SK-N-SH (cell line): ENCODE data around the gene KEL. TPM values are rescaled to one million over a fixed set of nuclear protein-coding genes. Genes with fewer than 3 reads are reported as not detected.

Experiments
- CTCF ChIA-PET: fragments of 300-600, 350-600 bp; formaldehyde crosslinking; extraction: SDS; loops from one replicate; lab custom pipeline; 2021; lab: Yijun Ruan, JAX
- POLR2A ChIA-PET: fragments of 350-600 bp; sonication (Branson Sonifier 250); formaldehyde crosslinking; extraction: SDS; loops from one replicate; lab custom pipeline; 2020; ENCODE audit warnings: antibody characterized with exemption, inconsistent platforms; lab: Yijun Ruan, JAX
- DNase-seq: peaks from one replicate; pipeline ENCODE4 v3.0.0; 2012
- H2AFZ ChIP-seq: fragments of 200-600 bp; sonication (generic); 2 replicates; pipeline ENCODE4 v1.8.1; 2016; ENCODE audit warnings: antibody characterized with exemption, mild to moderate bottlenecking, low read depth
- H3F3A ChIP-seq: fragments of 200-600 bp; sonication (generic); replicated peaks from 2 replicates; pipeline ENCODE3; 2016; ENCODE audit warnings: antibody characterized with exemption, mild to moderate bottlenecking; ENCODE audit not compliant: insufficient read depth
- H3K27ac ChIP-seq, 2 experiments: fragments of 200-500 bp in 1 of 2; fragments of 200-600 bp in 1 of 2; sonication (Bioruptor generic) in 1 of 2; sonication (generic), shearing (Covaris generic) in 1 of 2; 2 replicates each; pipeline versions ENCODE4 v1.5.1 to v1.6.1; 2014 to 2016; ENCODE audit warnings: low read depth in 2 of 2, inconsistent platforms in 1 of 2, low read length in 1 of 2, mild to moderate bottlenecking in 1 of 2, mixed read lengths in 1 of 2
- H3K27me3 ChIP-seq: fragments of 200-600 bp; sonication (generic), shearing (Covaris generic); 2 replicates; pipeline ENCODE4 v1.6.1; 2016; ENCODE audit warnings: mixed run types; ENCODE audit not compliant: insufficient read depth
- H3K36me3 ChIP-seq, 2 experiments: fragments of 200-500 bp in 1 of 2; fragments of 200-600 bp in 1 of 2; sonication (Bioruptor generic) in 1 of 2; sonication (generic) in 1 of 2; replicated peaks in 1 of 2; 2 replicates each; pipeline versions ENCODE3 to v1.5.1; 2014 to 2016; ENCODE audit warnings: low read length in 1 of 2, mild to moderate bottlenecking in 1 of 2; ENCODE audit not compliant: insufficient read depth in 2 of 2, control insufficient read depth in 1 of 2
- H3K4me1 ChIP-seq, 2 experiments: fragments of 200-500 bp in 1 of 2; fragments of 200-600 bp in 1 of 2; sonication (Bioruptor generic) in 1 of 2; sonication (generic), shearing (Covaris generic) in 1 of 2; 2 replicates each; pipeline versions ENCODE4 v1.5.1 to v1.6.1; 2014 to 2016; ENCODE audit warnings: low read depth in 1 of 2, low read length in 1 of 2, mixed run types in 1 of 2; ENCODE audit not compliant: insufficient read depth in 2 of 2, control insufficient read depth in 1 of 2
- H3K4me2 ChIP-seq: fragments of 200-600 bp; sonication (generic), shearing (Covaris generic); 2 replicates; pipeline ENCODE4 v1.6.1; 2017; ENCODE audit warnings: mixed run types
- H3K4me3 ChIP-seq, 2 experiments: fragments of 200-500 bp in 1 of 2; fragments of 200-600 bp in 1 of 2; sonication (Bioruptor generic) in 1 of 2; sonication (generic), shearing (Covaris generic) in 1 of 2; 2 replicates each; pipeline versions ENCODE4 v1.5.1 to v1.8.1; 2014 to 2016; ENCODE audit warnings: low read depth in 2 of 2, inconsistent platforms in 1 of 2, low read length in 1 of 2, mild to moderate bottlenecking in 1 of 2, mixed read lengths in 1 of 2, moderate library complexity in 1 of 2
- H3K79me2 ChIP-seq: fragments of 200-600 bp; sonication (generic); 2 replicates; pipeline ENCODE4 v1.8.1; 2017; ENCODE audit warnings: mild to moderate bottlenecking; ENCODE audit not compliant: insufficient read depth
- H3K9ac ChIP-seq: fragments of 200-600 bp; sonication (generic); 2 replicates; pipeline ENCODE4 v1.6.1; 2017; ENCODE audit warnings: mixed run types
- H3K9me2 ChIP-seq: fragments of 200-600 bp; sonication (generic); 2 replicates; pipeline ENCODE4 v1.6.1; 2017; ENCODE audit warnings: mixed run types
- H3K9me3 ChIP-seq: fragments of 200-600 bp; sonication (generic); 2 replicates; pipeline ENCODE4 v1.6.1; 2017; ENCODE audit warnings: mixed run types, mild to moderate bottlenecking, moderate library complexity
- H4K20me1 ChIP-seq: fragments of 200-600 bp; sonication (generic); 2 replicates; pipeline ENCODE4 v1.6.1; 2017; ENCODE audit warnings: mild to moderate bottlenecking, mixed run types; ENCODE audit not compliant: insufficient read depth
- EP300 ChIP-seq, 2 experiments: IDR thresholded peaks; 2 replicates each; pipeline versions ENCODE4 v1.4.0 to v1.6.1; 2012; ENCODE audit warnings: borderline replicate concordance in 1 of 2, low read depth in 1 of 2, low read length in 1 of 2
- EZH2phosphoT487 ChIP-seq: fragments of 200-600 bp; sonication (generic); IDR thresholded peaks from 2 replicates; pipeline ENCODE4 v1.6.1; 2017; ENCODE audit warnings: low read depth, mixed run types, mild to moderate bottlenecking, antibody characterized with exemption, moderate library complexity, borderline replicate concordance
- FOSL2 ChIP-seq: IDR thresholded peaks from 2 replicates; pipeline ENCODE4 v1.4.0; 2012; ENCODE audit warnings: low read depth, mild to moderate bottlenecking, moderate library complexity, borderline replicate concordance
- MEF2A ChIP-seq: IDR thresholded peaks from 2 replicates; pipeline ENCODE4 v1.4.0; 2012; ENCODE audit warnings: low read depth, borderline replicate concordance
- MXI1 ChIP-seq: IDR thresholded peaks from 2 replicates; pipeline ENCODE4 v1.6.1; 2012; ENCODE audit warnings: mild to moderate bottlenecking, low read depth, low read length, improper control_type of control experiment
- NFIC ChIP-seq: IDR thresholded peaks from 2 replicates; pipeline ENCODE4 v1.4.0; 2012; ENCODE audit warnings: borderline replicate concordance
- NRF1 ChIP-seq: IDR thresholded peaks from 2 replicates; pipeline ENCODE4 v1.6.1; 2012; ENCODE audit warnings: low read depth, mild to moderate bottlenecking, low read length
- PBX3 ChIP-seq: IDR thresholded peaks from 2 replicates; pipeline ENCODE4; 2012
- POLR2AphosphoS5 ChIP-seq: IDR thresholded peaks from 2 replicates; pipeline ENCODE4 v1.6.1; 2012; ENCODE audit warnings: low read depth, low read length
- RAD21 ChIP-seq: IDR thresholded peaks from 2 replicates; pipeline ENCODE4 v1.6.1; 2012; ENCODE audit warnings: mild to moderate bottlenecking, low read length
- RFX5 ChIP-seq: IDR thresholded peaks from 2 replicates; pipeline ENCODE4 v1.6.1; 2012; ENCODE audit warnings: mild to moderate bottlenecking, improper control_type of control experiment, low read length
- TEAD4 ChIP-seq: IDR thresholded peaks from 2 replicates; pipeline ENCODE4 v1.4.0; 2012; ENCODE audit warnings: mild to moderate bottlenecking, borderline replicate concordance; ENCODE audit not compliant: insufficient read depth
- WGBS: methylation state at CpG from one replicate; pipeline ENCODE4 v1.1.6; 2017; ENCODE audit warnings: low lambda C conversion rate; 5-methylcytosine and 5-hydroxymethylcytosine counted together
- polyA plus RNA-seq, 3 experiments: library from polyadenylated mRNA; depleted of rRNA; stranded (reverse); fragments of >200 nt; gene quantifications; 2 replicates each; pipeline ENCODE4 v1.2.3, GENCODE V29; 2012
- TF ChIP-seq, protein P1 (sequence below): fragments of 150-350 bp; IDR thresholded peaks from 2 replicates; pipeline ENCODE4 v1.6.1; 2017; ENCODE audit warnings: antibody characterized with exemption, low read length, low read depth, borderline replicate concordance
- TF ChIP-seq, protein P2 (sequence below): fragments of 200-600 bp; sonication (generic); IDR thresholded peaks from 2 replicates; pipeline ENCODE4 v1.6.1; 2017; ENCODE audit warnings: antibody characterized with exemption, mild to moderate bottlenecking, moderate library complexity
- TF ChIP-seq, protein P3 (sequence below): IDR thresholded peaks from 2 replicates; pipeline ENCODE4 v1.4.0; 2012; ENCODE audit warnings: low read depth

The KEL gene
- polyA plus RNA-seq, 1 of the 3 experiments (the other 2 are of a cell fraction) = 0.05 TPM

- no peak overlapping the region for H2AFZ ChIP-seq
- no peaks in the 10 kb centered on the region for H3K4me1 ChIP-seq
- H3K36me3 ChIP-seq = no peaks in the 10 kb centered on the region
- DNase-seq = no peak
- peaks cover 6% of the 10 kb centered on the region; the same call in 1 of the 2 replicates for H3K9me3 ChIP-seq
- POLR2A ChIA-PET = no interaction called here
- no peak overlapping the region for H3K9ac ChIP-seq
- H3K9me2 ChIP-seq = no peaks in the 10 kb centered on the region
- WGBS = 0% methylated on average over 3 of the region's 3 CpGs
- H3K27me3 ChIP-seq = peaks cover 34% of the 10 kb centered on the region
- H3K4me2 ChIP-seq = no peak overlapping the region
- TF ChIP-seq POLR2AphosphoS5 (no peak), PBX3 (no peak), FOSL2 (no peak), TEAD4 (no peak), NRF1 (no peak), RFX5 (no peak), MEF2A (no peak), EZH2phosphoT487 (no peak), MXI1 (no peak), NFIC (no peak), EP300 (IDR thresholded peaks at IDR 0.05; ENCODE audit: borderline replicate concordance in 1 of 2, low read depth in 1 of 2, low read length in 1 of 2) (no peak), RAD21 (no peak)
- TF ChIP-seq, protein P1, sequence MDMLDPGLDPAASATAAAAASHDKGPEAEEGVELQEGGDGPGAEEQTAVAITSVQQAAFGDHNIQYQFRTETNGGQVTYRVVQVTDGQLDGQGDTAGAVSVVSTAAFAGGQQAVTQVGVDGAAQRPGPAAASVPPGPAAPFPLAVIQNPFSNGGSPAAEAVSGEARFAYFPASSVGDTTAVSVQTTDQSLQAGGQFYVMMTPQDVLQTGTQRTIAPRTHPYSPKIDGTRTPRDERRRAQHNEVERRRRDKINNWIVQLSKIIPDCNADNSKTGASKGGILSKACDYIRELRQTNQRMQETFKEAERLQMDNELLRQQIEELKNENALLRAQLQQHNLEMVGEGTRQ = no peak
- TF ChIP-seq, protein P2, sequence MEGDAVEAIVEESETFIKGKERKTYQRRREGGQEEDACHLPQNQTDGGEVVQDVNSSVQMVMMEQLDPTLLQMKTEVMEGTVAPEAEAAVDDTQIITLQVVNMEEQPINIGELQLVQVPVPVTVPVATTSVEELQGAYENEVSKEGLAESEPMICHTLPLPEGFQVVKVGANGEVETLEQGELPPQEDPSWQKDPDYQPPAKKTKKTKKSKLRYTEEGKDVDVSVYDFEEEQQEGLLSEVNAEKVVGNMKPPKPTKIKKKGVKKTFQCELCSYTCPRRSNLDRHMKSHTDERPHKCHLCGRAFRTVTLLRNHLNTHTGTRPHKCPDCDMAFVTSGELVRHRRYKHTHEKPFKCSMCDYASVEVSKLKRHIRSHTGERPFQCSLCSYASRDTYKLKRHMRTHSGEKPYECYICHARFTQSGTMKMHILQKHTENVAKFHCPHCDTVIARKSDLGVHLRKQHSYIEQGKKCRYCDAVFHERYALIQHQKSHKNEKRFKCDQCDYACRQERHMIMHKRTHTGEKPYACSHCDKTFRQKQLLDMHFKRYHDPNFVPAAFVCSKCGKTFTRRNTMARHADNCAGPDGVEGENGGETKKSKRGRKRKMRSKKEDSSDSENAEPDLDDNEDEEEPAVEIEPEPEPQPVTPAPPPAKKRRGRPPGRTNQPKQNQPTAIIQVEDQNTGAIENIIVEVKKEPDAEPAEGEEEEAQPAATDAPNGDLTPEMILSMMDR = no peak
- TF ChIP-seq, protein P3, sequence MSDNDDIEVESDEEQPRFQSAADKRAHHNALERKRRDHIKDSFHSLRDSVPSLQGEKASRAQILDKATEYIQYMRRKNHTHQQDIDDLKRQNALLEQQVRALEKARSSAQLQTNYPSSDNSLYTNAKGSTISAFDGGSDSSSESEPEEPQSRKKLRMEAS = no peak
- CTCF ChIA-PET = interaction anchor here (3.3 kb wide), 1 partner anchor 19 kb away, joined by 17 read pairs; no protein-coding TSS in a partner anchor
- H3K27ac ChIP-seq = no peak overlapping the region
- no peaks in the 10 kb centered on the region for H4K20me1 ChIP-seq
- H3F3A ChIP-seq = no peaks in the 10 kb centered on the region
- H3K79me2 ChIP-seq = no peaks in the 10 kb centered on the region
- H3K4me3 ChIP-seq = no peak overlapping the region
Measured at GRCh38 chr7:142899661-142900060, 62.5 kb downstream of the KEL start.
